T-cell (primary cell): Measurements from ENCODE around the gene RASSF4. TPM values are rescaled to one million over a fixed set of nuclear protein-coding genes. Genes with fewer than 3 reads are reported as not detected.

Experiments used
- ATAC-seq, 4 experiments: fragments of 200-7000 bp in 3 of 4; fragments of 150-1000 bp in 1 of 4; cut with Tn5 transposase; replicated peaks in 1 of 4; 1 replicate in 3 of 4; 2 replicates in 1 of 4; pipeline ENCODE4 v1.10.0; 2021; ENCODE audit warnings: moderate library complexity in 3 of 4, mild to moderate bottlenecking in 2 of 4, moderate number of reproducible peaks in 1 of 4
- CTCF ChIA-PET, 2 donors: fragments of 300-600 bp; sonication (Branson Sonifier 250); formaldehyde crosslinking; loops; one replicate each; lab custom pipeline; 2022; ENCODE audit warnings: antibody characterized with exemption in 2 of 2; lab: Charles Lee
- POLR2A ChIA-PET, 2 donors: fragments of 300-600 bp; sonication (Branson Sonifier 250); formaldehyde crosslinking; loops; one replicate each; lab custom pipeline; 2022; ENCODE audit warnings: antibody characterized with exemption in 2 of 2; lab: Charles Lee
- DNase-seq, 35 experiments: peaks; one replicate each; pipeline versions ENCODE4 v3.0.0 to v3.0.0-alpha.2; 2013 to 2023
- H3K27ac ChIP-seq: one replicate; pipeline ENCODE4 v1.5.1; 2013; ENCODE audit warnings: low read length
- H3K27me3 ChIP-seq, 2 experiments: replicated peaks in 1 of 2; 1 replicate in 1 of 2; 2 replicates in 1 of 2; pipeline versions ENCODE4 v1.6.1 to v1.7.0; 2013; ENCODE audit warnings: low read length in 1 of 2, mixed read lengths in 1 of 2; ENCODE audit not compliant: control insufficient read depth in 2 of 2, insufficient read depth in 2 of 2; ENCODE audit errors: extremely low read depth in 1 of 2
- H3K36me3 ChIP-seq, 2 donors: 1 replicate in 1 of 2; 2 replicates in 1 of 2; pipeline versions ENCODE4 v1.6.1 to v1.7.0; 2013; ENCODE audit warnings: low read length in 1 of 2; ENCODE audit not compliant: control insufficient read depth in 2 of 2, insufficient read depth in 1 of 2; ENCODE audit errors: extremely low read depth in 1 of 2
- H3K4me1 ChIP-seq, 2 experiments: 1 replicate in 1 of 2; 2 replicates in 1 of 2; pipeline versions ENCODE4 v1.6.1 to v1.7.0; 2013; ENCODE audit warnings: low read length in 2 of 2, mixed read lengths in 1 of 2; ENCODE audit not compliant: insufficient read depth in 2 of 2, control insufficient read depth in 1 of 2; ENCODE audit errors: extremely low read depth in 1 of 2
- H3K4me3 ChIP-seq, 2 donors: 1 replicate in 1 of 2; 2 replicates in 1 of 2; pipeline versions ENCODE4 v1.5.1 to v1.7.0; 2013; ENCODE audit warnings: mild to moderate bottlenecking in 2 of 2, low read length in 1 of 2, moderate library complexity in 1 of 2; ENCODE audit not compliant: control insufficient read depth in 1 of 2; ENCODE audit errors: extremely low read depth in 1 of 2
- H3K9me3 ChIP-seq: 2 replicates; pipeline ENCODE4 v1.7.0; 2013
- H3K27ac Mint-ChIP-seq, 2 donors: one replicate each; pipeline ENCODE4 v1.8.0; 2020 to 2021; ENCODE audit warnings: mild to moderate bottlenecking in 2 of 2, mixed read lengths in 2 of 2
- H3K27me3 Mint-ChIP-seq, 2 donors: one replicate each; pipeline ENCODE4 v1.8.0; 2021 to 2022; ENCODE audit warnings: mixed read lengths in 2 of 2
- H3K36me3 Mint-ChIP-seq: one replicate; pipeline ENCODE4 v1.8.0; 2021; ENCODE audit warnings: mixed read lengths
- H3K4me1 Mint-ChIP-seq, 3 donors: one replicate each; pipeline ENCODE4 v1.8.0; 2020 to 2022; ENCODE audit warnings: mixed read lengths in 3 of 3, mild to moderate bottlenecking in 1 of 3
- H3K4me3 Mint-ChIP-seq, 3 donors: one replicate each; pipeline ENCODE4 v1.8.0; 2020 to 2022; ENCODE audit warnings: mild to moderate bottlenecking in 3 of 3, mixed read lengths in 3 of 3, moderate library complexity in 3 of 3
- H3K9me3 Mint-ChIP-seq, 3 donors: one replicate each; pipeline ENCODE4 v1.8.0; 2020 to 2022; ENCODE audit warnings: mixed read lengths in 3 of 3
- WGBS: methylation state at CpG from one replicate; pipeline ENCODE4 v1.1.5; 2013; ENCODE audit warnings: missing lambda C conversion rate; ENCODE audit not compliant: insufficient coverage; 5-methylcytosine and 5-hydroxymethylcytosine counted together
- total RNA-seq, 35 experiments: library from RNA in 6 of 35; stranded (reverse) in 6 of 35; fragments of 120-200 nt in 1 of 35; gene quantifications; one replicate each; pipeline versions ENCODE4 v1.2.1 to v1.2.4 and lab custom pipeline; 2013 to 2026

The RASSF4 gene
- total RNA-seq, 5 donors from 2014 or later (not counting 1 experiment from before 2014, with no cell fraction given) = 0.55 to 2.8 (median 1.7) TPM

DNA sequence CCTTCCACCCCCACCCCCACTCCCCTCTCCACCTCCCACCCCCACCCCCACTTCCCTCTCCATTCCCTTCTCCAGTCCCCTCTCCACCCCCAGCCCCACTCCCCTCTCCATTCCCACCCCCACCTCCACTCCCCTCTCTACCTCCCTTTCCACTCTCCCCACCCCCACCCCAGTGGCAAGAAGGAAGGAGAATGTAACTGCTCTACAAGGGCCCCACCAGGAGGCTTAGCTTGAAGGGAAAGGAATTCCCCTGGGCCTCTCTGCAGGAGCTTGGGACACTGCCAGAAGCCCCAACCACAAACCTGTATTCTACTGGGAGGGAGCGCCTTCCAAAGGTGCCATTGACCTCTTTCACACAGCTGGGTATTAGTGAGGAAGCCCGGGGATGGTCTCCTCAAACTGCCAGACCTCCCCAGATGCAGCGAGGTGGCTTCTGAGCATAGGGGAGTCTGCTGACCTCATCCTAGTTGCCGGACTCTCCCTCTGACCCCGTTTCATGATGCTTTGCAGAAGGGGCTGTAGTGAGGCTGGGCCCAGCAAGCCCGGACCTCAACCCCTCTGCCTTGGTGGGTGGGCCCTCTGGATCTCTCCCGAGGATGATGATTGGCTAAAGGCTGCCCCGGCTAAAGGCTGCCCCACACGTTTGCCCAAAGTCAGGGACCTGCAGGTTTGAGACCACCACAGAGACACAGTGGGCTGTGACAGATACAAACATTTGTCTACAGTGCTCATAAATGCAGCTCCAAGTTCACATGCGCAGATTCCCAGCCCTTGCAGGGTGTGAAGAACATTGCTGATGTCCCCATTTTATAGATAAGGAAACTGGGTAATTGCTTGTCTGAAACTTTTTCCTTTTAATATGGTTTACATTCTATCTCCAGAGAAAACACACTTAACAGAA lies 16.1 kb downstream of the RASSF4 start:
- Mint-ChIP-seq H3K36me3 (no peaks in the 10 kb centered on the region), H3K9me3 (no peaks in the 10 kb centered on the region), H3K4me1 (peaks cover 7 to 20% (median 10%) of the 10 kb centered on the region in 3 donors), H3K27ac (no peak overlapping the region), H3K4me3 (peak overlapping the region in 2 of 3 donors; percentile 21 to 52), H3K27me3 (no peaks in the 10 kb centered on the region)
- CTCF ChIA-PET = interaction anchor here (0.5 to 1.6 kb wide), 4 partner anchors 41 to 1027 kb away, joined by 3 to 7 read pairs (median 4); no protein-coding TSS in a partner anchor
- 68% methylated on average over 7 of the region's 10 CpGs for WGBS
- H3K36me3 ChIP-seq = no peaks in the 10 kb centered on the region
- no peak overlapping the region for H3K27ac ChIP-seq
- no peak overlapping the region for H3K4me3 ChIP-seq
- H3K9me3 ChIP-seq = no peaks in the 10 kb centered on the region
- DNase-seq (peak in 1 of 35 experiments; percentile 18), ATAC-seq (no peak)
- peaks cover 0 to 18% of the 10 kb centered on the region in 2 experiments for H3K27me3 ChIP-seq
- POLR2A ChIA-PET = interaction anchor here in 1 of 2 donors (0.6 kb wide), 1 partner anchor 13 kb away, joined by 7 read pairs; no protein-coding TSS in a partner anchor
- peaks cover 5 to 34% of the 10 kb centered on the region in 2 experiments for H3K4me1 ChIP-seq

DNA sequence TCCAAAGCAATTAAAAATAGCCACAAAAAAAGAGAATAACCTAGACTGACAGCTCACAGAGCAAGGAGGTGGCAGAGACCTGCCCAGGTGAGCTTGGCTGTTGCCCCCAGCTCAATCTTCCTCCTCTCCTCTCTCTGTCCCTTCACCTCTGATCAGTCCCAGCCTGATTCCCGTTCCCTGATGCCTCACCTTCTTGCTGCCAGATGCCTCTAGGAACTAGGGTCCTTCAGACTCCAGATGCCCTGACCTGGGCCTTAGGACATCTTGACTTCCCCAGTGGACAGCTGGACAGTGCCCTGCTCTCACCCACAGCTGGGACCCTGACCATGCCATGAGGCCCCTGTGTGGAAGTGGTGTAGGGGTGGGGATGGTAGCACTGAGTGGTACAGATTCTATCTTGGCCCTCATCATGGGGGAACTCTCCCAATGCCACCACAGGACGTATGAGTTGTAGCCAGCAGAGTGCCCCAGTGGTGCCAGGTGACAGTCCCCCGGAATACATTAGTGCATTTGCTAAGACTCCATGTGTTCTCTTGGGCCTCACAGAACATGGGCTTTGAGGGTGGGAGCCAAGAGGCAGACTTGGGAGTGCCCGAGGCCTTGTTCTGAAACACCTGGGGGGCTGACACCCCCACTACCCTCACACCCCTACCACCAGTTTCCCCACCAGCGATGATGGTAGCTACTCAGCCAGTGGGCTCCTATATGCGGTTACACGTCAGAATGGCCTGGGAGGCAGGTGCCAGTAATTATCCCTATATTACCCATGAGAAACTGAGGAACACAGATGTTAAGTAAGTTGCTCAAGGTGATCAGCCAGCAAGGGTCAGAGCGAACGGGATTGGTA lies 17.0 kb downstream of the RASSF4 start:
- POLR2A ChIA-PET = no interaction called here
- no peak overlapping the region for H3K27ac ChIP-seq
- H3K9me3 ChIP-seq = no peaks in the 10 kb centered on the region
- H3K4me3 ChIP-seq = no peak overlapping the region
- H3K9me3 Mint-ChIP-seq = no peaks in the 10 kb centered on the region
- 85% methylated on average over 7 of the region's 9 CpGs for WGBS
- ATAC-seq (no peak), DNase-seq (no peak)
- H3K27me3 ChIP-seq = peaks cover 0 to 18% of the 10 kb centered on the region in 2 experiments
- H3K4me1 ChIP-seq = peaks cover 5 to 34% of the 10 kb centered on the region in 2 experiments
- peaks cover 7 to 20% (median 10%) of the 10 kb centered on the region in 3 donors for H3K4me1 Mint-ChIP-seq
- H3K4me3 Mint-ChIP-seq = peak overlapping the region in 1 of 3 donors; percentile 52
- CTCF ChIA-PET = interaction anchor here (0.5 to 1.6 kb wide), 6 partner anchors 19 to 1135 kb away, joined by 3 to 7 read pairs (median 4); no protein-coding TSS in a partner anchor
- H3K36me3 ChIP-seq = no peaks in the 10 kb centered on the region
- H3K36me3 Mint-ChIP-seq = no peaks in the 10 kb centered on the region
- H3K27me3 Mint-ChIP-seq = no peaks in the 10 kb centered on the region
- no peak overlapping the region for H3K27ac Mint-ChIP-seq

DNA sequence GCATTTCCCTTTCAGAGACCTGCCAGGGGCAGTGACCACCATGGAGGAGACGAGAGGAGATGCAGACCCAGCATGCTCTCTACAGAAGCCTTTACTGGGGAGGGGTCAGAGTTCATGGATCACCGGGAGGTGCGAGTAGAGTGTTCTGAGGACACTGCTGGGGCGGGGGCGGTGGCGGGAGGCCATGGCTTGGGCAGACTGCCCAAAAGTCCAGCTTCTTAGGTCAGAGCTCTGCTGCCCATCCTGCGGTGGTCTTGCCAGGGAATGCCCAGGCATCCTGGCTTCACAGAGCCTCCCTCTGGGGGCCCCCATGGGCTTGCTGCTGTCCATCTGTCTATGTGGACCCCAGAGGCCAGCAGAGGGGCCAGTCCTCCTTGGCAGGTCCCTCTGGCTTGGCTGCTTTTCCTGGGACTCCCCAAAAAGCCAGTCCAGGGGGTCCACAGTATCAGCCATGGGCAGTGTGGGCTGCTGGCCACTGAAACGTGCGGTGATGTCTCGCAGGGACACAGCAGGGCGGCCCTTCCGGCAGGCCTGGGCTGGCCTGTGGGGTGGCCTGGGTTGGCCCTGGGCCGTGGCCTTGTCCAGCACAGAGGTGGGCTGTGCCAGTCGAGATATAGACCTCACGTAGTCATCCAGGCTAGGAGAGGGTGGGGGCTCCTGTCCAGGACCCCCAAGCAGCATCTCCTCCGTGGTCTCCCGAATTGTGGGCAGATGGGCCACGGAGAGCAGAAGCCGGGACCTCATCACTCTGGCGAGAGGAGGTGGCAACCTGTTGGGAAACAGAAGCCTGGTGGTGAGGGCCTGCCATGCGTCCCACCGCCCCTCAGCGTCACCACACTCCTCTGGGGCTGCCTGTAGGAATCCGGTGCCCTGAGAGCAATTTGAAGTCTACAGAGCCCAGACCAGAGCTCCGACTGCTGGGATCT lies 17.9 kb downstream of the RASSF4 start:
- H3K4me1 Mint-ChIP-seq = peaks cover 7 to 20% (median 10%) of the 10 kb centered on the region in 3 donors
- CTCF ChIA-PET = interaction anchor here in 1 of 2 donors (0.6 to 1.2 kb wide), 2 partner anchors 18 to 20 kb away, joined by 3 to 19 read pairs; no protein-coding TSS in a partner anchor

DNA sequence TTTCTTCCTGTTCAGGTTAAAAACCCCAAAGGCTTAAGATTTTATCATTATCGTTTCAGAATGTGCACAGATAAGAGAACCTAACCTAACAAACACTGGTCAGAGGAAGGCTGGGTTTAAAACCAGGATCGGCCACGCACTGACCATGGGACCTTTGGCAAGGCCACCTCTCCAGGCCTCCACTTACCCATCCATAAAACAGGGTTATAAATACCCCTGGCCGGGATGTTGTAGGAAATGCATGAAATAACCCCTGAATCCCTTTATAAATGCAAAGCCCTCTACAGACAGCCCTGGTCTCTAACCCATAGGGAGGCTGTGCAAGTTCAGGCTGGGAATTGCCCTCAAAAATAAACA lies 18.6 kb downstream of the RASSF4 start:
- ChIA-PET POLR2A (no interaction called here), CTCF (interaction anchor here in 1 of 2 donors (1.1 kb wide), 1 partner anchor 45 kb away, joined by 6 read pairs; no protein-coding TSS in a partner anchor)
- ATAC-seq = no peak
- no peaks in the 10 kb centered on the region for H3K36me3 Mint-ChIP-seq
- Histone ChIP-seq H3K27me3 (peaks cover 0 to 25% of the 10 kb centered on the region in 2 experiments), H3K4me3 (no peak overlapping the region), H3K9me3 (no peaks in the 10 kb centered on the region), H3K27ac (no peak overlapping the region), H3K4me1 (peaks cover 5 to 31% of the 10 kb centered on the region in 2 experiments), H3K36me3 (no peaks in the 10 kb centered on the region)
- H3K4me3 Mint-ChIP-seq = peak overlapping the region in 1 of 3 donors; percentile 35
- no peak for DNase-seq
- no CpG with 5 or more reads among the region's 4 CpGs for WGBS
- no peaks in the 10 kb centered on the region for H3K9me3 Mint-ChIP-seq
- peaks cover 7 to 20% (median 10%) of the 10 kb centered on the region in 3 donors for H3K4me1 Mint-ChIP-seq
- H3K27ac Mint-ChIP-seq = no peak overlapping the region
- no peaks in the 10 kb centered on the region for H3K27me3 Mint-ChIP-seq

More for the DNA sequence above, 17.9 kb downstream of the RASSF4 start:
- Histone ChIP-seq H3K4me1 (peaks cover 5 to 34% of the 10 kb centered on the region in 2 experiments), H3K27me3 (peaks cover 0 to 24% of the 10 kb centered on the region in 2 experiments), H3K4me3 (no peak overlapping the region), H3K9me3 (no peaks in the 10 kb centered on the region), H3K36me3 (no peaks in the 10 kb centered on the region), H3K27ac (no peak overlapping the region)
- H3K4me3 Mint-ChIP-seq = no peak overlapping the region
- POLR2A ChIA-PET = no interaction called here
- 84% methylated on average over 24 of the region's 25 CpGs for WGBS
- H3K27me3 Mint-ChIP-seq = no peaks in the 10 kb centered on the region
- no peaks in the 10 kb centered on the region for H3K36me3 Mint-ChIP-seq
- no peak overlapping the region for H3K27ac Mint-ChIP-seq
- H3K9me3 Mint-ChIP-seq = no peaks in the 10 kb centered on the region
- no peak for DNase-seq
- ATAC-seq = no peak

- ChIA-PET POLR2A (no interaction called here), CTCF (interaction anchor here in 1 of 2 donors (0.5 to 1.1 kb wide), 2 partner anchors 46 to 1312 kb away, joined by 6 read pairs; no protein-coding TSS in a partner anchor)
- H3K27me3 Mint-ChIP-seq = no peaks in the 10 kb centered on the region
- H3K27ac ChIP-seq = no peak within 1 kb of the TSS
- H3K36me3 ChIP-seq = no peaks in the 10 kb centered on the region
- peaks cover 6 to 15% (median 7%) of the 10 kb centered on the region in 3 donors for H3K4me1 Mint-ChIP-seq
- no peaks in the 10 kb centered on the region for H3K9me3 ChIP-seq
- H3K27ac Mint-ChIP-seq = peak within 1 kb of the TSS in 1 of 2 donors; percentile 34
- no peaks in the 10 kb centered on the region for H3K9me3 Mint-ChIP-seq
- H3K4me3 ChIP-seq = no peak within 1 kb of the TSS
- H3K27me3 ChIP-seq = peaks cover 0 to 25% of the 10 kb centered on the region in 2 experiments
- H3K4me3 Mint-ChIP-seq = peak within 1 kb of the TSS in 1 of 3 donors; percentile 35
- DNase-seq (peak in 3 of 35 experiments; percentile 24 to 31 (median 26)), ATAC-seq (peak in 1 of 4 experiments; percentile 21)
- WGBS = 43% methylated on average over 7 of the region's 12 CpGs
- H3K36me3 Mint-ChIP-seq = no peaks in the 10 kb centered on the region
- H3K4me1 ChIP-seq = peaks cover 5 to 25% of the 10 kb centered on the region in 2 experiments
Observed at GRCh38 chr10:44978570-44979280, 19.1 kb downstream of the RASSF4 start, which contains the start of gene DEPP1. Gene DEPP1 (minus strand): TSS chr10:44978809. CDS start chr10:44978030, 779 bp downstream.
